ENCODE data around the gene REXO1. TPM values are rescaled to one million over a fixed set of nuclear protein-coding genes. Genes with fewer than 3 reads are reported as not detected.
"Not testable (repeated sequence)": the region's sequence is repeated elsewhere in the genome, so short reads cannot be mapped to it uniquely, and the experiment has no call there.

The REXO1 gene, protein sequence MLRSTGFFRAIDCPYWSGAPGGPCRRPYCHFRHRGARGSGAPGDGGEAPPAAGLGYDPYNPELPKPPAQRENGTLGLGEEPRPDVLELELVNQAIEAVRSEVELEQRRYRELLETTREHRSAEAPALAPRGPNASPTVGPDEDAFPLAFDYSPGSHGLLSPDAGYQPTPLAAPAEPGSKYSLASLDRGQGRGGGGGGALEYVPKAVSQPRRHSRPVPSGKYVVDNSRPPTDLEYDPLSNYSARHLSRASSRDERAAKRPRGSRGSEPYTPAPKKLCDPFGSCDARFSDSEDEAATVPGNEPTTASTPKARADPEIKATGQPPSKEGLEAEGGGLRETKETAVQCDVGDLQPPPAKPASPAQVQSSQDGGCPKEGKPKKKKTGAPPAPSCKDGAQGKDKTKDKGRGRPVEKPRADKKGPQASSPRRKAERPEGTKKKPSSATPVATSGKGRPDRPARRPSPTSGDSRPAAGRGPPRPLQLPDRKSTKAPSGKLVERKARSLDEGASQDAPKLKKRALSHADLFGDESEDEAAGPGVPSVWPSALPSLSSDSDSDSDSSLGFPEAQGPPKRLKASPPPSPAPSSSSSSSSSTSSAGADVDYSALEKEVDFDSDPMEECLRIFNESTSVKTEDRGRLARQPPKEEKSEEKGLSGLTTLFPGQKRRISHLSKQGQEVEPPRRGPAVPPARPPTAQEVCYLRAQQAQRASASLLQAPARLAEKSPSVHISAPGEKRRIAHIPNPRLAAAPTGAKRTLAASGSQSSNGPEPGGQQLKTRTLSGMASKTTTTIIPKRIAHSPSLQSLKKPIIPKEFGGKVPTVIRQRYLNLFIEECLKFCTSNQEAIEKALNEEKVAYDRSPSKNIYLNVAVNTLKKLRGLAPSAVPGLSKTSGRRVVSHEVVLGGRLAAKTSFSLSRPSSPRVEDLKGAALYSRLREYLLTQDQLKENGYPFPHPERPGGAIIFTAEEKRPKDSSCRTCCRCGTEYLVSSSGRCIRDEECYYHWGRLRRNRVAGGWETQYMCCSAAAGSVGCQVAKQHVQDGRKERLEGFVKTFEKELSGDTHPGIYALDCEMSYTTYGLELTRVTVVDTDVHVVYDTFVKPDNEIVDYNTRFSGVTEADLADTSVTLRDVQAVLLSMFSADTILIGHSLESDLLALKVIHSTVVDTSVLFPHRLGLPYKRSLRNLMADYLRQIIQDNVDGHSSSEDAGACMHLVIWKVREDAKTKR
- total RNA-seq, result 10 to 100 TPM; 47.9 to 52.9 TPM

DNA sequence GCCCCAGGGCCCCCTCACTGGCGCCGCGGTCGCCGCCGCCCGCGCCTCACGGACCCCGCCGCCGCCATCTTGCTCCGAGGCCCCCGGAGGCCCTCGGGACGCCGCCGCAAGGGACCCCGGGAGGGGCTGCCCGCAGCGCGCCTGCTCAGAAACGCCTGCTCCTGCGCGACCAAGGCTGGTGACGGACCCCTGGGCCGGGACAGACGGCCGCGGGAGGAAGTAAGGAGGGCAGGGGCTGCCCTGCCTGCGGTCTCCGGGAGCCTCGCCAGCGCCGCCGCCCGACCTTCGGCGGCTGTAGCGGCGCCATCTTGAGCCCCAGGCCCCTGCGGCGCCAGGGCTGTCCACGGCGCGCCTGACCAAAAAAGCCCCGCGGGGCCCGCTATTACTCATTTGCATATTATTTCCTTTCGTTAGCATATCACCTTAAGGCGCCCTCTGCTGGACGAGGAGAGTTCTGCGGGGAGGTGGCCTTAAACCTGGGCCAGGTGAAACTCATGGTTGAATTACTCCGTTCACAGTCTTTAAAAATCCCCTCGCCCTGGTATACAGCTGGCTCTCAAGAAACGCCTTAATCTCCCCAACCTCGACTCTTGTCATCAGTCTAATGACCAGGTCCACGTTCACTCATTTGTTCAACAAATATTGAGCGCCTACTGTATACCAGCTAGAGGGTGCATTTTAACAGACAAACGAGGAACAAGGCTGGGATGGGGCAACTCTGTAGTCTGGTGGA, at the start of gene REXO1:
Gene REXO1, minus strand, starts transcription at position 85 of the 733 bp plus-strand sequence. CDS start 125 bp downstream, outside the sequence.
- Mint-ChIP-seq H3K9me3 (ENCODE audit: insufficient read depth) (no peaks in the 10 kb centered on the region), H3K4me3 (peak within 1 kb of the TSS; percentile 91), H3K27ac (peak within 1 kb of the TSS; percentile 96), H3K27me3 (ENCODE audit: low read depth) (no peaks in the 10 kb centered on the region), H3K4me1 (ENCODE audit: low read depth) (peaks cover 55% of the 10 kb centered on the region), H3K36me3 (ENCODE audit: low read depth) (peaks cover 18% of the 10 kb centered on the region)
- ATAC-seq (peak; percentile 72), DNase-seq (peak; percentile 98)
- ChIA-PET CTCF (interaction anchor here (1.1 to 2.6 kb wide), 4 partner anchors 11 to 23 kb away, joined by 3 to 15 read pairs (median 9); no protein-coding TSS in a partner anchor), POLR2A (interaction anchor here (0.7 kb wide), 1 partner anchor 49 kb away, joined by 3 read pairs; no protein-coding TSS in a partner anchor)

DNA sequence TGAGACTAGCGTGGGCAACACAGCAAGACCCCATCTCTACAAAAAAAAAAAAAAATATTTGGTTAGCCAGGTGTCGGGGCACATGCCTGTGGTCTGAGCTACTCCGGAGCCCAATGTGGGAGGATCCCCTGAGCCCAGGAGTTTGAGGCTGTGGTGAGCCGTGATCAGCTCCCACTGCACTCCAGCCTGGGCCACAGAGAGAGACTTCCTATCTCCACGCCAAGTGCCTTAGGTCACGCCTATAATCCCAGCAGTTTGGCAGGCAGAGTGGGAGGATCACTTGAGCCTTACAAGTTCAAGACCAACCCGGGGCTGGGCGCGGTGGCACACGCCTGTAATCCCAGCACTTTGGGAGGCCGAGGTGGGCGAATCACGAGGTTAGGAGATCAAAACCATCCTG, 48.2 kb upstream of the REXO1 start:
- Mint-ChIP-seq H3K27me3 (ENCODE audit: low read depth) (no peaks in the 10 kb centered on the region), H3K36me3 (ENCODE audit: low read depth) (no peaks in the 10 kb centered on the region), H3K9me3 (ENCODE audit: insufficient read depth) (no peaks in the 10 kb centered on the region), H3K27ac (peak overlapping the region; percentile 99), H3K4me3 (peak overlapping the region; percentile 84), H3K4me1 (ENCODE audit: low read depth) (peaks cover 45% of the 10 kb centered on the region)
- DNase-seq (no peak), ATAC-seq (no peak)
- ChIA-PET POLR2A (interaction anchor here (0.6 to 3.7 kb wide), 6 partner anchors 9 to 46 kb away, joined by 3 to 29 read pairs (median 10); partner anchors contain the start of genes ABHD17A, ADAT3 and SCAMP4), CTCF (interaction anchor here (0.7 to 3.4 kb wide), 6 partner anchors 9 to 32 kb away, joined by 3 to 24 read pairs (median 4); no protein-coding TSS in a partner anchor)

DNA sequence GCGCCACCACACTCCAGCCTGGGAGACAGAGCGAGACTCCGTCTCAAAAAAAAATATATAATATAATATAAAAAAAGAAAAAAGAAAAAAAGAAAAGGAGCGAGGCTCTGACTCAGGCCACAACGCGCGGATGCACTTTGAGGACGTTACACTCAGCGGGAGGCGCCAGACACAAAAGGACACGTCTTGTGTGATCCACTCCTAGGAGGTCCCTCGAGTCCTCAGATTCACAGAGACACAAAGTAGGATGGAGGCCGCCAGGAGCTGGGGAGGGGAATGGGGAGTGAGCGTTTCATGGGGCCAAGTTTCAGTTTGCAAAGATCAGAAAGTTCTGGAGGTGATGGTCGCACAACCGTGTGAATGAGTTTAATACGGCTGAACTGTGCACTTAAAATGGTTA, 45.5 kb upstream of the REXO1 start:
- Mint-ChIP-seq H3K27ac (no peak overlapping the region), H3K36me3 (ENCODE audit: low read depth) (no peaks in the 10 kb centered on the region), H3K4me3 (no peak overlapping the region), H3K27me3 (ENCODE audit: low read depth) (no peaks in the 10 kb centered on the region), H3K4me1 (ENCODE audit: low read depth) (peaks cover 48% of the 10 kb centered on the region), H3K9me3 (ENCODE audit: insufficient read depth) (no peaks in the 10 kb centered on the region)
- ATAC-seq (no peak), DNase-seq (no peak)
- POLR2A ChIA-PET, result interaction anchor here (1.7 kb wide), 1 partner anchor 8 kb away, joined by 7 read pairs; the partner anchor contains the start of gene ABHD17A
- CTCF ChIA-PET, result interaction anchor here (1.3 kb wide), 1 partner anchor 29 kb away, joined by 4 read pairs; no protein-coding TSS in a partner anchor

DNA sequence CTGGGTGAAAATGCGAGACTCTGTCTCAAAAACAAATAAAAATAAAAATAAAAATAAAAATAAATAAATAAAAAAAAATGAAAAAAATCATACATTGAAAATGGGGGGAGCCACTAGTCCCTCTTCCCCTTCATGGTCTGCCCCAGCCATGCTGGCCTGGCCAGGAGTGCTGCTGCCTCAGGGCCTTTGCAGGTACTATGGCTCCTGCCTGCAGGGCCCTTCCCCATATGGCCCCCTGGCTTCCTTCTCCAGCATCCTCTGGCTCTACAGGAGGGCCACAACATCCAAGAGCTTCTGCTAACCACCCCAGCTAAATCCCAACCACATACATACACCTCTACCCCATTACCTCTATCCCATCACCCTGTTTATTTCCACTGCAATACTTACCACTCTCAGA, 41.6 kb upstream of the REXO1 start:
- ATAC-seq, result no peak
- H3K4me1 Mint-ChIP-seq (ENCODE audit: low read depth), result peaks cover 31% of the 10 kb centered on the region
- peak overlapping the region; percentile 7 for H3K27ac Mint-ChIP-seq
- H3K36me3 Mint-ChIP-seq (ENCODE audit: low read depth), result no peaks in the 10 kb centered on the region
- no peak overlapping the region for H3K4me3 Mint-ChIP-seq
- no peak for DNase-seq
- POLR2A ChIA-PET, result interaction anchor here (1.2 kb wide), 1 partner anchor 15 kb away, joined by 3 read pairs; no protein-coding TSS in a partner anchor
- H3K9me3 Mint-ChIP-seq (ENCODE audit: insufficient read depth), result no peaks in the 10 kb centered on the region
- CTCF ChIA-PET, result no interaction called here
- H3K27me3 Mint-ChIP-seq (ENCODE audit: low read depth), result no peaks in the 10 kb centered on the region

DNA sequence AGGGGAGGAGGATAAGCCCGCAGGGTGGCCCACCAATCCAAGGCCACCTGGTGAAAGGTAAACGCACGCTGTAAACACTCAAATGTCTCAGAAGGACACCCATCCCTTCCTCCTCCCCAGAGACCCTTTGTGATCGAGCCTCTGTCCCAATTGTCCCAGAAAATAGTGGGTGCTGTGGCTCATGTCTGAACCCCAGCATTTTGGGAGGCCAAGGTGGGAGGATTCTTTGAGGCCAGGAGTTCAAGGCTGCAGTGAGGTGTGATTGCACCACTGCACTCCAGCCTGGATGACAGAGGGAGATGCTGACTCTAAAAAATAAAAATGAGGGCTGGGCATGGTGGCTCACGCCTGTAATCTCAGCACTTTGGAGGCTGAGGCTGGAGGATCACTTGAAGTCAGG, 40.1 kb upstream of the REXO1 start:
- POLR2A ChIA-PET, result no interaction called here
- no peak for ATAC-seq
- CTCF ChIA-PET, result interaction anchor here (1.3 kb wide), 1 partner anchor 9 kb away, joined by 3 read pairs; no protein-coding TSS in a partner anchor
- no peaks in the 10 kb centered on the region for H3K27me3 Mint-ChIP-seq (ENCODE audit: low read depth)
- H3K36me3 Mint-ChIP-seq (ENCODE audit: low read depth), result peaks cover 14% of the 10 kb centered on the region
- H3K9me3 Mint-ChIP-seq (ENCODE audit: insufficient read depth), result no peaks in the 10 kb centered on the region
- peaks cover 31% of the 10 kb centered on the region for H3K4me1 Mint-ChIP-seq (ENCODE audit: low read depth)
- no peak for DNase-seq
- H3K4me3 Mint-ChIP-seq, result no peak overlapping the region
- no peak overlapping the region for H3K27ac Mint-ChIP-seq

DNA sequence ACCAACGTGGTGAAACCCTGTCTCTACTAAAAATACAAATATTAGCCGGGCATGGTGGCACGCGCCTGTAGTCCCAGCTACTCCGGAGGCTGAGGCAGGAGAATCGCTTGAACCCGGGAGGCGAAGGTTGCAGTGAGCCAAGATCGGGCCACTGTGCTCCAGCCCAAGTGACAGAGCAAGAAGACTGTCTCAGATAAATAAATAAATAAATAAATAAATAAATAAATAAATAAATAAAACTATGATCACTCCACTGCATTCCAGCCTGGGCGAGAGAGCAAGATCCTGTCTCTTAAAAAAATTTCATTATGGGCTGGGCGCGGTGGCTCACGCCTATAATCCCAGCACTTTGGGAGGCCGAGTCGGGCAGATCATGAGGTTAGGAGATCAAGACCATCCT, 38.1 kb upstream of the REXO1 start:
- peaks cover 28% of the 10 kb centered on the region for H3K36me3 Mint-ChIP-seq (ENCODE audit: low read depth)
- not testable (repeated sequence) for H3K4me3 Mint-ChIP-seq; H3K27ac Mint-ChIP-seq; H3K9me3 Mint-ChIP-seq (ENCODE audit: insufficient read depth); DNase-seq; ATAC-seq; H3K27me3 Mint-ChIP-seq (ENCODE audit: low read depth)
- peaks cover 43% of the 10 kb centered on the region for H3K4me1 Mint-ChIP-seq (ENCODE audit: low read depth)
- ChIA-PET POLR2A (interaction anchor here (2.2 to 3.0 kb wide), 2 partner anchors 8 to 11 kb away, joined by 7 to 26 read pairs; no protein-coding TSS in a partner anchor), CTCF (interaction anchor here (0.7 to 1.5 kb wide), 2 partner anchors 9 to 11 kb away, joined by 3 to 9 read pairs; no protein-coding TSS in a partner anchor)

DNA sequence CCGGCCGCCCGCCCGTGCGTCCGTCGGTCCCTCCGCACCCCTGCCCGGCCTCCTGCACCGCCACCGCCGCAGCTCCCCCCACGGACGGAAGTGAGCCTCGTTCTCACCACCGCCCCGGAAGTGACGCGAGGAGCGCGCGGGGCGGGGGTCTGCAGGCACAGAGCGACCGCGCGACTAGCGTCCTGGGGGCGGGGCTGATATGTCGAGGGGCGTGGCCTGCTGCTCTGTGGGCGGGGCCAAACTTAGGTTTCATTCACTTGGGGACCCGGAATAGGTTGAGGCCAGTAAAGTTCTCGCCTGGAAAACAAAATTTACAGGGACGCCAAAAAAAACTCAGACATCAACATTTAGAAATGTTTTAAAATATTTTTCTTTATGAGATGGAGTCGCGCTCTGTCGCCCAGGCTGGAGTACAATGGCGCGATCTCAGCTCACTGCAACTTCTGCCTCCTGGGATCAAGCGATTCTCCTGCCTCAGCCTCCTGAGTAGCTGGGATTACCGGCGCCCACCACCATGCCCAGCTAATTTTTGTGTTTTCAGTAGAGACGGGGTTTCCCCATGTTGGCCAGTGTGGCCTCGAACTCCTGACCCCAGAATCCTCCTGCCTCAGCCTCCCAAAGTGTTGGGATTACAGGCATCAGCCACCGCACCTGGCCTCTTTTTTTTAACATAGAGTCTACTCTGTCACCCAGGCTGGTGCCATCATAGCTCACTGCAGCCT, 37.3 kb upstream of the REXO1 start, which contains the start of gene ABHD17A:
Gene ABHD17A, minus strand, starts transcription at position 99 of the 722 bp plus-strand sequence. CDS start 3,930 bp downstream, outside the sequence.
- Mint-ChIP-seq H3K4me1 (ENCODE audit: low read depth) (peaks cover 47% of the 10 kb centered on the region), H3K27ac (peak within 1 kb of the TSS; percentile 95), H3K36me3 (ENCODE audit: low read depth) (peaks cover 28% of the 10 kb centered on the region), H3K4me3 (peak within 1 kb of the TSS; percentile 93)
- H3K27me3 Mint-ChIP-seq (ENCODE audit: low read depth); H3K9me3 Mint-ChIP-seq (ENCODE audit: insufficient read depth): not testable (repeated sequence)
- peak; percentile 96 for DNase-seq
- POLR2A ChIA-PET, result interaction anchor here (0.8 to 3.0 kb wide), 7 partner anchors 9 to 166 kb away, joined by 3 to 26 read pairs (median 7); partner anchors contain the start of gene MKNK2
- peak; percentile 62 for ATAC-seq
- CTCF ChIA-PET, result interaction anchor here (0.7 to 1.5 kb wide), 3 partner anchors 10 to 21 kb away, joined by 3 to 9 read pairs (median 4); no protein-coding TSS in a partner anchor

DNA sequence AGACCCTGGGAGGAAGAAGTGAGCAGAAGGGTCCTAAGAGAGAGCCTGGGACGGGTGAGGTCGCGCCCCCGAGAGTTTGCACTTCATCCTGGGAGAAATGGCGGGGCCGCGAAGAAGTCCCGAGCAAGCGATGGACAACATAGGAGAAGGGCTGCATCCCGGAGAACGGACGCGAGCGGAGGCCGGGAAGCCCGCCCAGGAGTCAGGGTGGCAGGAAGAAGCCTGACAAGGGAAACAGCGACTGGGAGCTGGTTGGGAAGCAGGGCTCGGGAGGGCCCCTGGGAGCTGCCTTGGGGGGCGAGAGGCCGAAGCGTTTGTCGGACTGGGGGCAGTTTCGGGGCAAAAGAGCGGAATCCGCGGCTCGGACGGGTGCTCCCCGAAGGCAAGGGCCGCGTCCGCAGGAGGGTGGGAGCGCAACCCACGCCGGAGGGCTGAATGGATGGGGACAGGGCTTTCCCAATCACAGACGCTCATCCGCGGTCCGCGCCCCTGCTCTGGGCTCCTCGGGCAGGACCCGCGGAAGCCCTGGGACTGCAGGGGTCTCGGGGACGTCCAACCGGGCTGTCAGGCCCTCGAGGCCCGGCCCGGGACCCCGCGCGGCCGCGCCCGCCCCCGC, 36.5 kb upstream of the REXO1 start:
- DNase-seq, result no peak
- H3K4me3 Mint-ChIP-seq, result peak overlapping the region; percentile 93
- peak overlapping the region; percentile 95 for H3K27ac Mint-ChIP-seq
- H3K27me3 Mint-ChIP-seq (ENCODE audit: low read depth), result no peaks in the 10 kb centered on the region
- peaks cover 36% of the 10 kb centered on the region for H3K36me3 Mint-ChIP-seq (ENCODE audit: low read depth)
- ATAC-seq, result peak; percentile 9
- no peaks in the 10 kb centered on the region for H3K9me3 Mint-ChIP-seq (ENCODE audit: insufficient read depth)
- peaks cover 50% of the 10 kb centered on the region for H3K4me1 Mint-ChIP-seq (ENCODE audit: low read depth)
- CTCF ChIA-PET, result interaction anchor here (0.8 to 1.5 kb wide), 2 partner anchors 13 to 20 kb away, joined by 4 to 9 read pairs; no protein-coding TSS in a partner anchor
- POLR2A ChIA-PET, result interaction anchor here (0.8 to 3.0 kb wide), 8 partner anchors 9 to 167 kb away, joined by 3 to 26 read pairs (median 6); partner anchors contain the start of gene MKNK2

DNA sequence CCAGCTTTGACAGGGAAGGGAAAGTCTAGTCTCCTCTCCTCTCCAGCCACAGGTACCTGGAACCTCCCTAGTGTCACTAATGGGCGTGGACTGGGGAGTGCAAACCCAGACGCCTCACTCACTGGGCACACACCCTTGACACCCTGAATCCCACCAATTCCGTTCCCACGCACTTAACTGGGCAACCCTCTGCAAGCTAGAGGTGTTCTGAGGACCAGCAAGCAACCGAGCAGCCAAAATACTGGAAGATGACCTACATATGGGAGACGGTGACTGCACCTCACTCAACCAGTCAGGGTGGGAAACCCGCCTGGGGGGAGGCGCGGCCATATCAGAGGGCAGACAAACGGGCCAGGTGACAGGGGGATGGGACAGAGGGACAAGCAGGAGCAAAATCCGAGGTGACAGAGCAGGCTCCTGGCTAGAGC, 36.0 kb upstream of the REXO1 start:
- Mint-ChIP-seq H3K9me3 (ENCODE audit: insufficient read depth) (no peaks in the 10 kb centered on the region), H3K4me3 (peak overlapping the region; percentile 93), H3K27ac (peak overlapping the region; percentile 95), H3K4me1 (ENCODE audit: low read depth) (peaks cover 50% of the 10 kb centered on the region), H3K36me3 (ENCODE audit: low read depth) (peaks cover 36% of the 10 kb centered on the region), H3K27me3 (ENCODE audit: low read depth) (no peaks in the 10 kb centered on the region)
- ChIA-PET CTCF (interaction anchor here (3.2 kb wide), 1 partner anchor 19 kb away, joined by 22 read pairs; no protein-coding TSS in a partner anchor), POLR2A (interaction anchor here (0.7 to 3.0 kb wide), 10 partner anchors 8 to 167 kb away, joined by 3 to 26 read pairs (median 6); partner anchors contain the start of gene MKNK2)
- ATAC-seq (peak; percentile 23), DNase-seq (peak; percentile 61)
